GDM1 (cell line): Measurements from ENCODE around the gene ARHGAP22.
"Not testable (repeated sequence)": the region's sequence is repeated elsewhere in the genome, so short reads cannot be mapped to it uniquely, and the experiment has no call there.

Experiments
- DNase-seq: peaks from one replicate; lab custom pipeline; 2025; lab: John Stamatoyannopoulos, UW

ARHGAP22 gene

GRCh38 chr10:48450233-48450740 lies 154.6 kb downstream of the ARHGAP22 start:
- DNase-seq, result no peak

GRCh38 chr10:48449501-48450232 lies 155.2 kb downstream of the ARHGAP22 start:
- no peak for DNase-seq

GRCh38 chr10:48448796-48449195 lies 156.1 kb downstream of the ARHGAP22 start:
- DNase-seq, result no peak

GRCh38 chr10:48447356-48448215 lies 157.3 kb downstream of the ARHGAP22 start:
- DNase-seq, result no peak

- DNase-seq, result no peak
Observed at GRCh38 chr10:48446785-48447184, 158.1 kb downstream of the ARHGAP22 start.

- no peak for DNase-seq
Observed at GRCh38 chr10:48445932-48446331, 158.9 kb downstream of the ARHGAP22 start.

- no peak for DNase-seq
Observed at GRCh38 chr10:48444861-48445841, 159.7 kb downstream of the ARHGAP22 start.

- peak; percentile 46 for DNase-seq
Observed at GRCh38 chr10:48444266-48444665, 160.6 kb downstream of the ARHGAP22 start.

- no peak for DNase-seq
Observed at GRCh38 chr10:48442809-48443177, 162.1 kb downstream of the ARHGAP22 start.

GRCh38 chr10:48442090-48442808 lies 162.6 kb downstream of the ARHGAP22 start:
- DNase-seq, result no peak

GRCh38 chr10:48440771-48441170 lies 164.1 kb downstream of the ARHGAP22 start:
- DNase-seq, result no peak

GRCh38 chr10:48439581-48440041 lies 165.3 kb downstream of the ARHGAP22 start:
- DNase-seq, result no peak

- DNase-seq, result no peak
Observed at GRCh38 chr10:48439031-48439430, 165.8 kb downstream of the ARHGAP22 start.

GRCh38 chr10:48437546-48437945 lies 167.3 kb downstream of the ARHGAP22 start:
- no peak for DNase-seq

GRCh38 chr10:48431871-48432270 lies 173.0 kb downstream of the ARHGAP22 start:
- DNase-seq, result no peak

- no peak for DNase-seq
Observed at GRCh38 chr10:48430402-48430993, 174.4 kb downstream of the ARHGAP22 start.

GRCh38 chr10:48429309-48429708 lies 175.6 kb downstream of the ARHGAP22 start:
- no peak for DNase-seq

GRCh38 chr10:48428896-48429295 lies 176.0 kb downstream of the ARHGAP22 start:
- no peak for DNase-seq

GRCh38 chr10:48423884-48424283 lies 181.0 kb downstream of the ARHGAP22 start:
- no peak for DNase-seq

- not testable (repeated sequence) for DNase-seq
Observed at GRCh38 chr10:48421862-48422261, 183.0 kb downstream of the ARHGAP22 start.

GRCh38 chr10:48419714-48420113 lies 185.2 kb downstream of the ARHGAP22 start:
- DNase-seq, result no peak
